Measurements from ENCODE around the gene DSTYK. TPM values are rescaled to one million over a fixed set of nuclear protein-coding genes. Genes with fewer than 3 reads are reported as not detected.

The DSTYK gene
- total RNA-seq, 1 donor from 2014 or later, result 8.1 TPM

- intact Hi-C loops (cut with DNase I), result no loop called here
- H3K36me3 ChIP-seq, result no peaks in the 10 kb centered on the region
- TF ChIP-seq, protein P1, sequence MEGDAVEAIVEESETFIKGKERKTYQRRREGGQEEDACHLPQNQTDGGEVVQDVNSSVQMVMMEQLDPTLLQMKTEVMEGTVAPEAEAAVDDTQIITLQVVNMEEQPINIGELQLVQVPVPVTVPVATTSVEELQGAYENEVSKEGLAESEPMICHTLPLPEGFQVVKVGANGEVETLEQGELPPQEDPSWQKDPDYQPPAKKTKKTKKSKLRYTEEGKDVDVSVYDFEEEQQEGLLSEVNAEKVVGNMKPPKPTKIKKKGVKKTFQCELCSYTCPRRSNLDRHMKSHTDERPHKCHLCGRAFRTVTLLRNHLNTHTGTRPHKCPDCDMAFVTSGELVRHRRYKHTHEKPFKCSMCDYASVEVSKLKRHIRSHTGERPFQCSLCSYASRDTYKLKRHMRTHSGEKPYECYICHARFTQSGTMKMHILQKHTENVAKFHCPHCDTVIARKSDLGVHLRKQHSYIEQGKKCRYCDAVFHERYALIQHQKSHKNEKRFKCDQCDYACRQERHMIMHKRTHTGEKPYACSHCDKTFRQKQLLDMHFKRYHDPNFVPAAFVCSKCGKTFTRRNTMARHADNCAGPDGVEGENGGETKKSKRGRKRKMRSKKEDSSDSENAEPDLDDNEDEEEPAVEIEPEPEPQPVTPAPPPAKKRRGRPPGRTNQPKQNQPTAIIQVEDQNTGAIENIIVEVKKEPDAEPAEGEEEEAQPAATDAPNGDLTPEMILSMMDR (IDR thresholded peaks at IDR 0.05), result no peak
- H3K4me3 ChIP-seq, result no peak overlapping the region
- no peak overlapping the region for H3K27ac ChIP-seq
- no peaks in the 10 kb centered on the region for H3K9me3 ChIP-seq
- peaks cover 0 to 23% of the 10 kb centered on the region in 2 donors for H3K4me1 ChIP-seq
- H3K27me3 ChIP-seq, result no peaks in the 10 kb centered on the region
- DNase-seq (ENCODE audit: low spot score in 2 of 2), result peak in 1 of 2 donors; percentile 12
These were observed 21.5 kb upstream of the DSTYK start for GRCh38 chr1:205232945-205233397.

- peak in 1 of 2 donors; percentile 51 for DNase-seq (ENCODE audit: low spot score in 2 of 2)
- no peaks in the 10 kb centered on the region for H3K9me3 ChIP-seq
- no peak overlapping the region for H3K27ac ChIP-seq
- H3K27me3 ChIP-seq, result no peaks in the 10 kb centered on the region
- no peak overlapping the region for H3K4me3 ChIP-seq
- peaks cover 0 to 23% of the 10 kb centered on the region in 2 donors for H3K4me1 ChIP-seq
- TF ChIP-seq, protein P1 (IDR thresholded peaks at IDR 0.05), result no peak
- intact Hi-C loops (cut with DNase I), result no loop called here
- H3K36me3 ChIP-seq, result no peaks in the 10 kb centered on the region
These were observed 20.8 kb upstream of the DSTYK start for GRCh38 chr1:205232127-205232820.

- no peak for DNase-seq (ENCODE audit: low spot score in 2 of 2)
- no peak overlapping the region for H3K4me3 ChIP-seq
- no peaks in the 10 kb centered on the region for H3K27me3 ChIP-seq
- H3K27ac ChIP-seq, result no peak overlapping the region
- TF ChIP-seq, protein P1 (IDR thresholded peaks at IDR 0.05), result no peak
- peaks cover 0 to 22% of the 10 kb centered on the region in 2 donors for H3K4me1 ChIP-seq
- intact Hi-C loops (cut with DNase I), result loop anchor here (1.0 kb wide), 1 partner anchor 18 kb away; no protein-coding TSS in a partner anchor
- no peaks in the 10 kb centered on the region for H3K9me3 ChIP-seq
- no peaks in the 10 kb centered on the region for H3K36me3 ChIP-seq
These were observed 19.5 kb upstream of the DSTYK start for GRCh38 chr1:205230982-205231381.

DNA sequence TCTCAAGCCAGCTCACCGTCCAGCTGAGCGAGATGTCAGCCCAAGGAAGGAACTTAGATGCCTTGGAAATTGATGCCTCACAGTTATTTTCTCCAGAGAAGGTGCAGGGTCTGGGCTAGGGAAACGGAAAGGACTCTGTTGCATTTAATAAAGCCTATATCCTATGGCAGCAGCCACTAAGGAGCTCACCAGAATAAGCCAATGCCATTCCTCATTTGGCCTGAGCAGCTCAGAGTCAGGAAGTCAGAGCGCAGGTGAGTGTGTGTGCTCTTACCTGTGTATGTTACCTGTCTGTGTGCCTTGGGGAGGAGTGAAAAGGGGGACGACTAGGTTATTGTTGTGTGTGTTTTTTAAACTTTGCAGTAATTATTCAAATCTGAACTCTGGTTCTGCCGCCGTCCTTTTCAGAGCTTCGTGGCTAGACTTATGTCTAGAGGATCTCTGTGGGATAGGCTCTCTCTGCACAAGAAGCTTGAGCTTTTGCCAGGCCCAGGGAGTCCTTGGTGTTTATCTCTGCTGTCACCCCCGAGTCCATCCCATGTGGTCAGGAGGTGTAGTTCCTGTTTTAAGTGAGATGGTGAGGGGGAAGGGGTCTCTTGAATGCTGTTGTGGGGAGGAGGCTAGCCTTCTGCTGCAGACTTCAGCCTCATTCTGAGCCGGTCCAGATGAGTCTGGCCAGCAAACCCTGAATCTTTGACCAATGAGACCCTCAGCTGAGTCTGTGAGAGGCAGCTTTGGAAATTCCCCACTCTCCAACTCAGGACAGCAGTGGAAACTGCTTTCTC, 18.6 kb upstream of the DSTYK start:
- H3K27ac ChIP-seq, result peak overlapping the region; percentile 3 to 41
- H3K9me3 ChIP-seq, result no peaks in the 10 kb centered on the region
- intact Hi-C loops (cut with DNase I), result loop anchor here (1.0 kb wide), 2 partner anchors 19 to 26 kb away; no protein-coding TSS in a partner anchor
- H3K4me3 ChIP-seq, result peak overlapping the region; percentile 40 to 86
- no peaks in the 10 kb centered on the region for H3K36me3 ChIP-seq
- peak in 1 of 2 donors; percentile 58 for DNase-seq (ENCODE audit: low spot score in 2 of 2)
- H3K4me1 ChIP-seq, result peaks cover 0 to 20% of the 10 kb centered on the region in 2 donors
- TF ChIP-seq, protein P1 (IDR thresholded peaks at IDR 0.05), result no peak
- H3K27me3 ChIP-seq, result no peaks in the 10 kb centered on the region

DNA sequence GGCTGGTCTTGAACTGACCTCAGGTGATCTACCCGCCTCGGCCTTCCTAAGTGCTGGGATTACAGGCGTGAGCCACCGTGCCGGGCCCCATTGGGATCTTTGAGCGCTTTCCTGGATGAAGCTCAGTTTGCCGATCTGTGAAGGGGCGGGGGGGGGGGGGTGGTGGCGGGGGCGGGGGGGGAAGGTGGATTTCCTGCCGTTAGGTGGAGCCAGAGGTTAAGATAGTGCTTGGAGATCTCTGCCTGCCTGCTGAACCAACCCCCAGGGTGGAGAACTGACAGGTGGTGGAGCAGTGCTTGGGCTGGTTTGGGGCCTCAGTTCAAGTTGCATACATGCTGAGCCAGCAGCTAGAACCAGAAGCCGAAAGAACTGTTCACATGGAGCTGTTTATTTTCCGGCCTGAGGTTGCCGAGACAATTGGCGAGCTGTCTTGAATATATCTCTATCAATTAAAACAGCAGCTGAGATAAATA, 17.9 kb upstream of the DSTYK start:
- intact Hi-C loops (cut with DNase I), result loop anchor here (1.0 kb wide), 1 partner anchor 27 kb away; no protein-coding TSS in a partner anchor
- peak overlapping the region; percentile 3 to 65 for H3K27ac ChIP-seq
- H3K27me3 ChIP-seq, result no peaks in the 10 kb centered on the region
- H3K9me3 ChIP-seq, result no peaks in the 10 kb centered on the region
- peak in 1 of 2 donors; percentile 72 for DNase-seq (ENCODE audit: low spot score in 2 of 2)
- no peaks in the 10 kb centered on the region for H3K36me3 ChIP-seq
- TF ChIP-seq, protein P1 (IDR thresholded peaks at IDR 0.05), result peak in 2 of 3 experiments; percentile 18 to 40
- H3K4me3 ChIP-seq, result peak overlapping the region; percentile 40 to 86
- H3K4me1 ChIP-seq, result peaks cover 0 to 20% of the 10 kb centered on the region in 2 donors
